Esophagus (tissue), 2 donors: ENCODE data around the gene AEBP2. TPM values are rescaled to one million over a fixed set of nuclear protein-coding genes. Genes with fewer than 3 reads are reported as not detected.
A peak's percentile ranks its signal among the peaks of the same experiment; 100 is the strongest.
"Not testable (repeated sequence)": the region's sequence is repeated elsewhere in the genome, so short reads cannot be mapped to it uniquely, and the experiment has no call there.

Experiments
- H3K27ac ChIP-seq, 2 donors: one replicate each; pipeline ENCODE4 v1.5.1; 2013; ENCODE audit warnings: low read depth in 2 of 2, mild to moderate bottlenecking in 2 of 2, inconsistent platforms in 1 of 2, low read length in 1 of 2, moderate library complexity in 1 of 2
- H3K27me3 ChIP-seq, 2 donors: one replicate each; pipeline ENCODE4 v1.6.1; 2013; ENCODE audit warnings: low read length in 2 of 2, control low read depth in 1 of 2, mild to moderate bottlenecking in 1 of 2; ENCODE audit not compliant: insufficient read depth in 2 of 2, control insufficient read depth in 1 of 2
- H3K36me3 ChIP-seq, 2 donors: one replicate each; pipeline ENCODE4 v1.6.1; 2013; ENCODE audit warnings: low read length in 1 of 2; ENCODE audit not compliant: control insufficient read depth in 2 of 2, insufficient read depth in 2 of 2
- H3K4me1 ChIP-seq, 2 donors: one replicate each; pipeline ENCODE4 v1.6.1; 2013; ENCODE audit warnings: low read length in 1 of 2; ENCODE audit not compliant: control insufficient read depth in 2 of 2, insufficient read depth in 2 of 2
- H3K4me3 ChIP-seq, 2 donors: one replicate each; pipeline ENCODE4 v1.5.1; 2013; ENCODE audit warnings: low read length in 2 of 2, mild to moderate bottlenecking in 2 of 2, low read depth in 1 of 2, moderate library complexity in 1 of 2
- H3K9me3 ChIP-seq, 2 donors: one replicate each; pipeline ENCODE4 v1.6.1; 2013; ENCODE audit warnings: mild to moderate bottlenecking in 2 of 2, low read depth in 1 of 2, low read length in 1 of 2, moderate library complexity in 1 of 2; ENCODE audit not compliant: control insufficient read depth in 2 of 2, insufficient read depth in 1 of 2
- WGBS, 2 donors: extraction: QIAGEN DNeasy Blood & Tissue Kit; methylation state at CpG; one replicate each; pipeline ENCODE4 v1.1.7; 2013; 5-methylcytosine and 5-hydroxymethylcytosine counted together
- polyA plus RNA-seq, 2 donors: library from polyadenylated mRNA; stranded (reverse); fragments of 200-250 nt; gene quantifications; one replicate each; pipeline ENCODE4 v1.2.3, GENCODE V29; 2013
- donor health status: healthy with polysubstance abuse.
- donor health status: Bipolar disorder and iron deficiency.

The AEBP2 gene
- polyA plus RNA-seq, 2 donors: 13.6 to 14.0 TPM

DNA sequence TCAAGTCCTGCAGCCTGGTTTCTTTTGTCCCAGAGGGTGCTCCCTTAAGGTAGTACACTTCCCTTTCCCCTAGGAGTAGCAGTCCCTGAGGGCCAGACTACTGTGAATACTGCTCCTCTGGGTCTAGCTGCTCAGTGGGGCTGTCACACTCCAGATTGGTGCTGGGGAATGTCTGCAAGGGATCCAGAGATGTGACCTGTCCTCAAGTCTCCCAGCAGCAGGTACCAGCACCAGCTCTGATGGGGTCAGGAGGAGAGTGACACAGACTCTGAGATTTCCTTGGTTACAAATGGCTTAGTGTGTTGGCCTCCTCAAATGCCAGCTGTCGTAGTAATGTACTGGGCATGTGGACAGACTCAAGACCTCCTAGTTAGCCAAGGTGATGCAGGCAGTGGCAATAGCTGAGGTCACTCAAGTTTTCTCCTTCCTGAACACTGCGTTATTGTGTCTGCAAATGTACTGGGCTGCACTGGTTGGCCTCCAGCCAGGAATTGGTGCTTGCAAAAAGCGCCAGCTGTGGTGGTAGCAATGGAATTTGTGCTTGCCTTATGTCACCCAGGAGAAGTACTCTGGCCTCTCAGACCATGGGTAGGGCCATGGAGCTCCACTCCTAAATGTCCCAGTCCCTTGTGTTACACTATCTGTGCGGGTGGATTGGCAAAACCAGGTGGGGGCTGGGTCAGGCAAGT, 36.4 kb upstream of the AEBP2 start:
- H3K4me3 ChIP-seq: no peak overlapping the region
- no peaks in the 10 kb centered on the region for H3K9me3 ChIP-seq
- peak overlapping the region; percentile 79 to 85 for H3K27ac ChIP-seq
- WGBS, 2 donors: 74 to 79% methylated on average over 4 of the region's 4 CpGs
- no peaks in the 10 kb centered on the region for H3K27me3 ChIP-seq
- H3K36me3 ChIP-seq: no peaks in the 10 kb centered on the region
- H3K4me1 ChIP-seq: peaks cover 0 to 16% of the 10 kb centered on the region in 2 donors

DNA sequence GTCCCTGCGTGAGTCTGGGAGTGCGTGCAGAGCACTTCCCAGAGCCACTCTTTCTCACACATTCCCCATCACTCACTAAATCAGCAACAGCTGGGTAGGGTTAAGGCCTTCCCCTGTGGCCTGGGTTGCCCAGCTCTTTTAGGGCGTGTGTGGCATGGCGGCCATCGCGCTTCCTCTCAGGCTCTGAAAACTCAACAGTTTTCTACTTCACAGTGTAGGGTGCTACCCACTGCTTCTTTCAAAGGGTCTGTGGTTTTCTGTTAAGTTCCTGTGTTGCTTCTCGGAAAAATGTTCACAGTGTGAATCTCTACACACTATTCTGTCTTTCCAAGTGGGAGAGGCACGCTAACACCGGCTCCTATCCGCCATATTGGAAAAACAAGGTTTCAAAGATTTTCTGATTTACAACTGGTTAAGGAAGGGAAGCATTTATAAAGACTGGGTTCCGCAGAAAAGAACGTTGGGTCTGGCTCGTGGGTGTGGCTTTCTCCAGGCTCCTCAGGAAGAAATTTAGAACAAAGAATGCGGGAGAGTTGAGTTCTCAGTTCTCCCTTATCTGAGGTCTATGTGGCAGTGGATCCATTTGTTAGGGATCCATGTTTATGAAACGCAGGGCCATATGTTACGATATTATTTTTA, 34.9 kb upstream of the AEBP2 start:
- WGBS, 2 donors: 90 to 92% methylated on average over 16 of the region's 16 CpGs
- Histone ChIP-seq H3K27me3 (no peaks in the 10 kb centered on the region), H3K36me3 (no peaks in the 10 kb centered on the region), H3K27ac (no peak overlapping the region), H3K4me1 (peaks cover 0 to 16% of the 10 kb centered on the region in 2 donors), H3K9me3 (no peaks in the 10 kb centered on the region), H3K4me3 (no peak overlapping the region)

DNA sequence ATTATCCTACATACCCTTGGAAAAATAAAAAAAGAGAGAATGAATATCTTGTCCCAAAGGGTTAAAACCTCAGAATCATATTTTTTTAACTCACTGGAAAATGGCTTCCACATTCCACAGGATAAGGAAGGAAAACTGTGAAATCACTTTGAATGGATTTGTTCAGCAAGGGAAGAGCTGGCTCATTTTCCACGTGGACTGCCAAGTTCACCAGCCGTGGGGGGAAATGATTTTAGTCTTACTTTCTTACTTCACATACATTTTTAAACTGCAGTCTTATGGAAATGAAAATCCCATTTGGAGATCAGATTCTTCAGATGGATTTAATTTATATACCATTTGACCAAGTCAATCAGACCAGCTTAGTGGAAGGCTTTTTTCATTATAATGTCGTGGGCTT, 29.9 kb upstream of the AEBP2 start:
- Histone ChIP-seq H3K27ac (no peak overlapping the region), H3K27me3 (no peaks in the 10 kb centered on the region)

DNA sequence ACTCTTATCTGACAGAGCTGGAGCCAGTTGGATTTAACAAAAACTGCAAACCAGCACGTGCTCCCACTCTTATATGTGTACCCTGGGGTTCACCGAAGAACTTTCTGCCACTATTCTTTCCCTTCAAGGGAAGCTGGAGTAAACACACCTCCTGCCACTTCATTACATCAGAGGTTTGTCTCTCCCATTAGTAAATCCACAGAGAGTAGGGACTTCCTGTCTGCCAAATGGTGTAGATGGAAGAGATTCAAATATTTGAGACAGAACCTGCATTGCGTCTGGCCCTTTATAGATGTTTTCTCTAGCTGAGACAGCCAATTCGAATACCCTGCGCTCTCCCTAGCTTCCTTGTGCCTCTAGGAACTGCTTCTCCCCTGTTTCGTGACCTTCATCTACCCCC, 29.1 kb upstream of the AEBP2 start:
- WGBS, 2 donors: 34 to 45% methylated on average over 6 of the region's 6 CpGs
- Histone ChIP-seq H3K36me3 (no peaks in the 10 kb centered on the region), H3K9me3 (no peaks in the 10 kb centered on the region), H3K27ac (peak overlapping the region; percentile 42 to 68), H3K27me3 (no peaks in the 10 kb centered on the region), H3K4me3 (no peak overlapping the region), H3K4me1 (no peaks in the 10 kb centered on the region)

More for the DNA sequence above, 29.9 kb upstream of the AEBP2 start:
- WGBS, 2 donors: 9 to 22% methylated on average over 3 of the region's 3 CpGs
- Histone ChIP-seq H3K36me3 (no peaks in the 10 kb centered on the region), H3K4me3 (no peak overlapping the region), H3K4me1 (no peaks in the 10 kb centered on the region), H3K9me3 (no peaks in the 10 kb centered on the region)

DNA sequence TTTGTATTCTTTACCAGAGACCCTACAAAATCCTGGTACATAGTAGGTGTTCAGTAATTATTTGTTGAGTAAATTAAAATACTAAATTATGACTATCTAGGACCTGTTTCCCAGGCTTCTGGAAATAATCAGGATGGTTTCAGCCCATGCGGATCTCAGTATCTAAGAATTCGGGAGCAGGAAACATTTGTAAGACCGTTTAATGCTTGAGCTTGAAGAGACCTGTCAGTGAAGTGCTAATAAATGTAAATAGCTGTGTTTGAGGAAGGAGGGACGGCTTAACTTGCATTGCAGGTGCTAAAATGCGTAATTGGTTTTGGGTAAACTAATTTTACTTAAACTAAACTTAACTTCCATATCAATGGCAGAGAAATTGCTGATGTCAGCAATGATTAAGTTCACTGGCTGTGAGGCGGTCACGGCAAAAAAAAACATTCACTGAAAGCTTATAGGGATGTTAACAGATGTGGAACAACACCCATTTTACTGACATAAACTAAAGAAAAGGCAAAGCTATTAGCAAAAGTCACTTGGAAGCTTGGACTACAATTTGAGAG, 28.6 kb upstream of the AEBP2 start:
- Histone ChIP-seq H3K27ac (peak overlapping the region; percentile 42 to 68), H3K4me3 (no peak overlapping the region), H3K27me3 (no peaks in the 10 kb centered on the region), H3K36me3 (no peaks in the 10 kb centered on the region), H3K4me1 (no peaks in the 10 kb centered on the region), H3K9me3 (no peaks in the 10 kb centered on the region)
- WGBS, 2 donors: 33 to 36% methylated on average over 7 of the region's 7 CpGs

DNA sequence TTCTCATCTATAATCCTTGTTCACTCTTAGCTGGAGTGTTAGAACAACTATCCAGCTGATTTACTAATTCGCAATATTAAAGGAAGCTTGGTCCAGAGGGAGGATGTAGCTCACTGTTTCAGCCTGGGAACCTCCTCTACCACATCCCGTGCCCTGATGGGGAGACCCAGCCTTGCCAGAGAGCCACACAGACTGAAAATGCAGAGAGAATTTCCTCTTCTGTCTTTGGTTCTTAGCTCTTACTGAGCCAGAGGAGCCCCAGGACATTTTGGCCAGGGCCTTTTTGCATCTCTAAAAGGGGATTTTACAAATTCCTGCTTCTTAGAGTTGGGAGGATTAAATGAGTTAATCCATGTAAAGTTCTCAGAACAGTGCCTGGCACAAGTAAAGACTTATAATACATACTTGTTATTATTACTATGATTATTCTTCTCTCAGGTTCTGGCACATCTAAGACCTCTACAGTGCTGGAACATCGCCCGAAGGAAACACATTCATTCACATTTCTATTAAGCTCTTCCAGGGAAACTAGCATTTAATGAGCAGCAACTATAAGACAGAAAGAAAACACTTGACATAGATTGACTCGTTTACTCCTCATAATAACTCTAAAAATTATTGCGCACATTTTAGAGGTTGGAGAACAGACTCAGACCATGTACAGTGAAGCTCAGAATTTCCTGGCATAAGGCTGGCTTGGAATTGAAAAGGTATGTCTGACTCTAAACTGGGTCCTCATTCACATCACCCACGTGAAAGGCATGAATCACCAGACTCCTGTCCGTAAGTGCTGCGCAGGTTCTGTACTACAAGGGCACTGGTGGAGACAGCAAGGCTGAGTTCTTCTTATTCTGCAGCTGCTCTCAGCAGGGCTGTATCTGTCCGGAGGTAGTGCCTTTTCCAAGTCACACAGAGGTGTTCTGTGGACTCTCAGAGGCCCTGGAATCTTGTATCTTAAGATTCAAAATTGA, 27.8 kb upstream of the AEBP2 start:
- no peaks in the 10 kb centered on the region for H3K27me3 ChIP-seq
- H3K4me3 ChIP-seq: no peak overlapping the region
- H3K27ac ChIP-seq: peak overlapping the region; percentile 28 to 78
- 42 to 58% methylated on average over 10 of the region's 10 CpGs for WGBS, 2 donors
- H3K9me3 ChIP-seq: no peaks in the 10 kb centered on the region
- no peaks in the 10 kb centered on the region for H3K4me1 ChIP-seq
- H3K36me3 ChIP-seq: no peaks in the 10 kb centered on the region

DNA sequence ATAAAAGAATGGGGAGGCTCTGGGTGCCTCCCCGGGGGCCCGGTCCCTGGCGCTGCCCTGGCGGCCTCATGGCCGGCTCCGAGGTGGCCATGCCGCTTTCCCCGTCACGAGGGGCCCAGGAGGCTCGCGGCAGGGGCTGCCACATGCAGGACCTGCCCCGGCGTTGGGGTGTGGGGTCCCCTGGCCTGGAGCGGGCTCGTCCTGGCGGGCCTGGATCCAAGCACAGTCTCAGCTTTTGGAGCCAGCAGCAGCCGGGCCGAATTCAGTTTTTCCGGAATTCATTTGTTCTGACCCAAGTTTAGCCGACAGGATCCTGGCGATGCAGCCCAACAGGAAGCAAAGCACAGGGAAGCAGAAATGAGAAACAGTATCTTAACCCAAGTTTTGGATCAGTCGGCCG, 26.4 kb upstream of the AEBP2 start:
- no peak overlapping the region for H3K4me3 ChIP-seq

DNA sequence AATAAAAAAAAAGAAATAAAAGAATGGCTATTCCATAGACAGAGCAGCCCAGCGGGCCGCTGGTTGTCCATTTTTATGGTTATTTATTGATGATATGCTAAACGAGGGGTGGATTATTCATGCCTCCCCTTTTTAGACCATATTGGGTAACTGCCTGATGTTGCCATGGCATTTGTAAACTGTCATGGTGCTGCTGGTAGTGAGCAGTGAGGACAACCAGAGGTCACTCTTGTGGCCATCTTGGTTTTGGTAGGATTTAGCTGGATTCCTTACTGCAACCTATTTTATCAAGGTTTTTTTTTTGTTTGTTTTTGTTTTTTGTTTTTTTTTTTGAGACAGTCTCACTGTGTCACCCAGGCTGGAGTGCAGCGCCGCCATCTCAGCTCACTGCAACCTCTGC, 25.7 kb upstream of the AEBP2 start:
- H3K4me1 ChIP-seq: not testable (repeated sequence)

More for the DNA sequence above, 26.4 kb upstream of the AEBP2 start:
- no peaks in the 10 kb centered on the region for H3K27me3 ChIP-seq
- 84 to 86% methylated on average over 23 of the region's 23 CpGs for WGBS, 2 donors
- no peaks in the 10 kb centered on the region for H3K9me3 ChIP-seq
- H3K27ac ChIP-seq: peak overlapping the region in 1 of 2 donors; percentile 7
- H3K4me1 ChIP-seq: no peaks in the 10 kb centered on the region
- H3K36me3 ChIP-seq: no peaks in the 10 kb centered on the region

DNA sequence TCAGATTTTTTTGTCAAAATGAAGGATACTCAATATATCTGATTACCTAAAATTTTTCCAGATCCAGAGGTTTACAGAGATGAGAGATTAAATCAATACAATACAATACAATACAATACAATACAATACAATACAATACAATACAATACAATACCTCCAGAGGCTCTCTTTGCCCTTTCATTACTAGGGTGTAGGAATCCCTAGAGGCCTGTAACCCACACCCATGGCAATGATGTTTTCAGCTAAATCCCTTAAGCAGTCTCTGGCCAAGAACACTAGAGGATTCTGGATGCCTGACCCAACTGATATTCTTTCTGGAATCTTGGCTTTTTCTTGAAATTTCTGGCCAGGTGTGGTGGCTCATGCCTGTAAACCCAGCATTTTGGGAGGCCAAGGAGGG, 23.7 kb upstream of the AEBP2 start:
- no peak overlapping the region for H3K27ac ChIP-seq
- no peaks in the 10 kb centered on the region for H3K27me3 ChIP-seq
- no peaks in the 10 kb centered on the region for H3K9me3 ChIP-seq
- H3K4me3 ChIP-seq: no peak overlapping the region
- H3K36me3 ChIP-seq: no peaks in the 10 kb centered on the region
- H3K4me1 ChIP-seq: no peaks in the 10 kb centered on the region

More for the DNA sequence above, 25.7 kb upstream of the AEBP2 start:
- not testable (repeated sequence) for H3K27ac ChIP-seq, H3K9me3 ChIP-seq, H3K4me3 ChIP-seq, H3K27me3 ChIP-seq, H3K36me3 ChIP-seq
- WGBS, 2 donors: 95 to 97% methylated on average over 5 of the region's 5 CpGs
